HUDEP-2 (cell line): ENCODE data around the gene NCKAP5.

Experiments
- DNase-seq, 76 experiments: peaks; one replicate each; lab custom pipeline; 2025; ENCODE audit not compliant: unreplicated experiment in 76 of 76; lab: John Stamatoyannopoulos, UW

NCKAP5 gene

GRCh38 chr2:133568172-133568571 is at the start of gene NCKAP5:
TSS of gene NCKAP5 (minus strand) at chr2:133568463. CDS start at chr2:133517526, 50,937 bp downstream.
- DNase-seq = no peak

- DNase-seq = no peak
Observed at GRCh38 chr2:133609664-133610063, 41.4 kb upstream of the NCKAP5 start.

- DNase-seq = no peak
Observed at GRCh38 chr2:133608291-133608690, 40.0 kb upstream of the NCKAP5 start.

GRCh38 chr2:133607679-133608078 is 39.4 kb upstream of the NCKAP5 start:
- no peak for DNase-seq

GRCh38 chr2:133606616-133607015 is 38.4 kb upstream of the NCKAP5 start:
- no peak for DNase-seq

GRCh38 chr2:133605766-133606137 is 37.5 kb upstream of the NCKAP5 start:
- no peak for DNase-seq

GRCh38 chr2:133605011-133605765 is 36.9 kb upstream of the NCKAP5 start:
- no peak for DNase-seq

GRCh38 chr2:133603109-133603508 is 34.8 kb upstream of the NCKAP5 start:
- DNase-seq = no peak

- no peak for DNase-seq
Observed at GRCh38 chr2:133602538-133602937, 34.3 kb upstream of the NCKAP5 start.

- DNase-seq = no peak
Observed at GRCh38 chr2:133600266-133600928, 32.1 kb upstream of the NCKAP5 start.

GRCh38 chr2:133599811-133600210 is 31.5 kb upstream of the NCKAP5 start:
- DNase-seq = no peak

GRCh38 chr2:133599211-133599803 is 31.0 kb upstream of the NCKAP5 start:
- DNase-seq = no peak

- no peak for DNase-seq
Observed at GRCh38 chr2:133598769-133599168, 30.5 kb upstream of the NCKAP5 start.

GRCh38 chr2:133596701-133597393 is 28.6 kb upstream of the NCKAP5 start:
- no peak for DNase-seq

GRCh38 chr2:133591164-133591563 is 22.9 kb upstream of the NCKAP5 start:
- DNase-seq = no peak

GRCh38 chr2:133589456-133589855 is 21.2 kb upstream of the NCKAP5 start:
- no peak for DNase-seq

- DNase-seq = no peak
Observed at GRCh38 chr2:133588144-133588543, 19.9 kb upstream of the NCKAP5 start.

GRCh38 chr2:133586978-133587377 is 18.7 kb upstream of the NCKAP5 start:
- DNase-seq = no peak

- no peak for DNase-seq
Observed at GRCh38 chr2:133581010-133581760, 12.9 kb upstream of the NCKAP5 start.

GRCh38 chr2:133579274-133579673 is 11.0 kb upstream of the NCKAP5 start:
- DNase-seq = peak in 1 of 76 experiments; percentile 0

GRCh38 chr2:133576714-133577113 is 8.5 kb upstream of the NCKAP5 start:
- no peak for DNase-seq
